SK-N-SH (cell line): ENCODE measurements around the gene STOML1.

Source experiments
- CHD2 ChIP-seq: fragments of 150-350 bp; IDR thresholded peaks from 2 replicates; pipeline ENCODE4 v1.6.1; 2018; ENCODE audit warnings: low read length; ENCODE audit not compliant: partially characterized antibody
- EP300 ChIP-seq, 2 experiments: IDR thresholded peaks; 2 replicates each; pipeline versions ENCODE4 v1.4.0 to v1.6.1; 2012; ENCODE audit warnings: borderline replicate concordance in 1 of 2, low read depth in 1 of 2, low read length in 1 of 2
- FOSL2 ChIP-seq: IDR thresholded peaks from 2 replicates; pipeline ENCODE4 v1.4.0; 2012; ENCODE audit warnings: low read depth, mild to moderate bottlenecking, moderate library complexity, borderline replicate concordance
- FOXJ3 ChIP-seq: sonication (generic); formaldehyde crosslinking; IDR thresholded peaks from 2 replicates; pipeline ENCODE4 v1.5.1; 2020; ENCODE audit warnings: mild to moderate bottlenecking, missing genetic modification reagents
- GABPA ChIP-seq: IDR thresholded peaks from 2 replicates; pipeline ENCODE4 v1.4.0; 2012; ENCODE audit warnings: low read depth, mild to moderate bottlenecking
- POLR2AphosphoS5 ChIP-seq: IDR thresholded peaks from 2 replicates; pipeline ENCODE4 v1.6.1; 2012; ENCODE audit warnings: low read depth, low read length
- RFX5 ChIP-seq: IDR thresholded peaks from 2 replicates; pipeline ENCODE4 v1.6.1; 2012; ENCODE audit warnings: mild to moderate bottlenecking, improper control_type of control experiment, low read length
- SIN3A ChIP-seq: IDR thresholded peaks from 2 replicates; pipeline ENCODE4 v1.6.1; 2012; ENCODE audit warnings: low read depth, mild to moderate bottlenecking, low read length, moderate library complexity, borderline replicate concordance
- SMC3 ChIP-seq: IDR thresholded peaks from 2 replicates; pipeline ENCODE4 v1.6.1; 2012; ENCODE audit warnings: low read depth, low read length, improper control_type of control experiment
- TAF1 ChIP-seq: IDR thresholded peaks from 2 replicates; pipeline ENCODE4 v1.6.1; 2012; ENCODE audit warnings: low read depth, mild to moderate bottlenecking, low read length, moderate library complexity, borderline replicate concordance
- TEAD4 ChIP-seq: IDR thresholded peaks from 2 replicates; pipeline ENCODE4 v1.4.0; 2012; ENCODE audit warnings: mild to moderate bottlenecking, borderline replicate concordance; ENCODE audit not compliant: insufficient read depth
- USF1 ChIP-seq: IDR thresholded peaks from 2 replicates; pipeline ENCODE4 v1.4.0; 2012; ENCODE audit warnings: low read depth, borderline replicate concordance
- TF ChIP-seq, protein P1 (sequence below): fragments of 200-600 bp; sonication (generic); IDR thresholded peaks from 2 replicates; pipeline ENCODE4 v1.6.1; 2017; ENCODE audit warnings: antibody characterized with exemption, mild to moderate bottlenecking, moderate library complexity
- TF ChIP-seq, protein P2 (sequence below): fragments of 150-350 bp; IDR thresholded peaks from 2 replicates; pipeline ENCODE4 v1.6.1; 2017; ENCODE audit warnings: antibody characterized with exemption, low read length, low read depth, borderline replicate concordance

DNA sequence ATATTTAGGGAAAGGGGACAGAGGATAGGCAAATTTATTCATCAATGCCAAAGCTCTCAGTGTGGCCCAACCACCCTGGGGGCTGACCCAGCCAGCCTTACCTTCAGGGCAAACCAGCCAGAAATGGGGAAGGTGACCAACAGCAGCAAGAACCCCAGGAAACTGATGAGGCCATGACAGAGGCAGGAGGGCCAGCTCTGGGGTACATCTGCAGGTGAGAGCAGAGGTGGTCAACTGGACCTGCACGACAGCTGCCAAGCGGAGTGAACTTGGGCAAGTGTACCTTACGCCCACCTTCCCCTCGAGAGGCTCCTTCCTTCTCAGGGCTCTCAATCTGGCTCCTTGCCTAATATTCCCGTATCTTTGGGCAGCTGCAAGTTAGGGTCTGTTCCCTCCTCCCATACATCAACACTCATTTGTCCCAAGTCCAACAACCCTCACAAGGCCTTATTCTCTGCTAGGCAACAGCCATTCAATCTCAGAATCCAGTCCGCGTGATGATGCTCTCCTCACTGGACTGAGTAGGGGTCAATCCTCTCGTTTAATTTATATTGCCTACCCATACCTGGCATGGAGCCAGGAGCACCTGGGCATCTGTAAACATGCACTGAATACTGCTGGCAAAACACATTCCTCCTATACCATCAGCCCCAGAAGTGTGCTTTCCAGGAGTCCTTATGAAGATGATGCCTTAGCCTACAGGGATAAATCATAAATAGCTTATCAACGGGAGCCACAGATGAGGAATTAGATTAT lies 1.7 kb downstream of the STOML1 start:
- no peak for TF ChIP-seq FOXJ3 (CRISPR knock-in tag)
- TF ChIP-seq, protein P1, sequence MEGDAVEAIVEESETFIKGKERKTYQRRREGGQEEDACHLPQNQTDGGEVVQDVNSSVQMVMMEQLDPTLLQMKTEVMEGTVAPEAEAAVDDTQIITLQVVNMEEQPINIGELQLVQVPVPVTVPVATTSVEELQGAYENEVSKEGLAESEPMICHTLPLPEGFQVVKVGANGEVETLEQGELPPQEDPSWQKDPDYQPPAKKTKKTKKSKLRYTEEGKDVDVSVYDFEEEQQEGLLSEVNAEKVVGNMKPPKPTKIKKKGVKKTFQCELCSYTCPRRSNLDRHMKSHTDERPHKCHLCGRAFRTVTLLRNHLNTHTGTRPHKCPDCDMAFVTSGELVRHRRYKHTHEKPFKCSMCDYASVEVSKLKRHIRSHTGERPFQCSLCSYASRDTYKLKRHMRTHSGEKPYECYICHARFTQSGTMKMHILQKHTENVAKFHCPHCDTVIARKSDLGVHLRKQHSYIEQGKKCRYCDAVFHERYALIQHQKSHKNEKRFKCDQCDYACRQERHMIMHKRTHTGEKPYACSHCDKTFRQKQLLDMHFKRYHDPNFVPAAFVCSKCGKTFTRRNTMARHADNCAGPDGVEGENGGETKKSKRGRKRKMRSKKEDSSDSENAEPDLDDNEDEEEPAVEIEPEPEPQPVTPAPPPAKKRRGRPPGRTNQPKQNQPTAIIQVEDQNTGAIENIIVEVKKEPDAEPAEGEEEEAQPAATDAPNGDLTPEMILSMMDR: no peak
- TF ChIP-seq EP300 (IDR thresholded peaks at IDR 0.05; ENCODE audit: borderline replicate concordance in 1 of 2, low read depth in 1 of 2, low read length in 1 of 2): no peak
- no peak for TF ChIP-seq SMC3
- no peak for TF ChIP-seq TEAD4
- no peak for TF ChIP-seq SIN3A
- TF ChIP-seq FOSL2: no peak
- TF ChIP-seq USF1: no peak
- no peak for TF ChIP-seq GABPA
- no peak for TF ChIP-seq CHD2
- TF ChIP-seq, protein P2, sequence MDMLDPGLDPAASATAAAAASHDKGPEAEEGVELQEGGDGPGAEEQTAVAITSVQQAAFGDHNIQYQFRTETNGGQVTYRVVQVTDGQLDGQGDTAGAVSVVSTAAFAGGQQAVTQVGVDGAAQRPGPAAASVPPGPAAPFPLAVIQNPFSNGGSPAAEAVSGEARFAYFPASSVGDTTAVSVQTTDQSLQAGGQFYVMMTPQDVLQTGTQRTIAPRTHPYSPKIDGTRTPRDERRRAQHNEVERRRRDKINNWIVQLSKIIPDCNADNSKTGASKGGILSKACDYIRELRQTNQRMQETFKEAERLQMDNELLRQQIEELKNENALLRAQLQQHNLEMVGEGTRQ: no peak
- TF ChIP-seq TAF1: no peak
- TF ChIP-seq POLR2AphosphoS5: no peak
- no peak for TF ChIP-seq RFX5
